SK-N-SH treated with all-trans-retinoic acid at 6 μM for 48 hours (cell line): ENCODE results near the gene SHISA2.

Experiments used
- ATAC-seq: fragments of 200-7000 bp; cut with Tn5 transposase; 3 replicates; pipeline ENCODE4 v1.9.1; 2020; ENCODE audit warnings: mild to moderate bottlenecking, moderate library complexity
- ARNTL ChIP-seq: fragments of 450-650 bp; formaldehyde crosslinking; IDR thresholded peaks from 2 replicates; pipeline ENCODE4 v1.5.0; 2020; ENCODE audit warnings: low read depth, mild to moderate bottlenecking, moderate library complexity, borderline replicate concordance
- BACH2 ChIP-seq: fragments of 250-450 bp; sonication (Bioruptor Pico); IDR thresholded peaks from 2 replicates; pipeline ENCODE4 v1.9.0; 2021; ENCODE audit warnings: mild to moderate bottlenecking, borderline replicate concordance
- CSDC2 ChIP-seq: fragments of 250-450 bp; sonication (Bioruptor Pico); IDR thresholded peaks from 2 replicates; pipeline ENCODE4 v1.5.0; 2020; ENCODE audit warnings: mild to moderate bottlenecking, moderate library complexity
- ESRRG ChIP-seq: fragments of 250-450 bp; sonication (Bioruptor Pico); IDR thresholded peaks from 2 replicates; pipeline ENCODE4 v1.6.1; 2021; ENCODE audit warnings: mild to moderate bottlenecking
- GLIS3 ChIP-seq: fragments of 250-450 bp; sonication (Bioruptor Pico); IDR thresholded peaks from 2 replicates; pipeline ENCODE4 v1.5.0; 2020; ENCODE audit warnings: mild to moderate bottlenecking, moderate library complexity
- ISL1 ChIP-seq: fragments of 250-450 bp; sonication (Bioruptor Pico); IDR thresholded peaks from 2 replicates; pipeline ENCODE4 v2.1.2; 2022; ENCODE audit warnings: mild to moderate bottlenecking, moderate library complexity
- PPARA ChIP-seq: fragments of 250-450 bp; sonication (Bioruptor Pico); IDR thresholded peaks from 2 replicates; pipeline ENCODE4 v1.5.0; 2020; ENCODE audit warnings: mild to moderate bottlenecking, borderline replicate concordance
- SNAI2 ChIP-seq: fragments of 250-450 bp; sonication (Bioruptor Pico); IDR thresholded peaks from 2 replicates; pipeline ENCODE4 v1.5.0; 2020; ENCODE audit warnings: mild to moderate bottlenecking, moderate library complexity
- TCF4 ChIP-seq: fragments of 250-450 bp; sonication (Bioruptor Pico); IDR thresholded peaks from 2 replicates; pipeline ENCODE4 v1.8.0; 2021; ENCODE audit warnings: mild to moderate bottlenecking, moderate library complexity, borderline replicate concordance
- TOX ChIP-seq: fragments of 250-450 bp; sonication (Bioruptor Pico); IDR thresholded peaks from 2 replicates; pipeline ENCODE4 v1.8.0; 2021; ENCODE audit warnings: mild to moderate bottlenecking, moderate library complexity, borderline replicate concordance
- ZC3H10 ChIP-seq: fragments of 250-450 bp; sonication (Bioruptor Pico); IDR thresholded peaks from 2 replicates; pipeline ENCODE4 v1.5.1; 2021; ENCODE audit warnings: mild to moderate bottlenecking, moderate library complexity
- ZFP3 ChIP-seq: fragments of 250-450 bp; sonication (Bioruptor Pico); IDR thresholded peaks from 2 replicates; pipeline ENCODE4 v1.5.0; 2020; ENCODE audit warnings: mild to moderate bottlenecking, moderate library complexity
- ZNF565 ChIP-seq: fragments of 450-650 bp; formaldehyde crosslinking; conservative IDR thresholded peaks from 2 replicates; pipeline ENCODE4 v1.5.0; 2020; ENCODE audit warnings: low read depth, mild to moderate bottlenecking, moderate library complexity
- ZNF70 ChIP-seq: fragments of 450-650 bp; formaldehyde crosslinking; IDR thresholded peaks from 2 replicates; pipeline ENCODE4 v1.5.0; 2020; ENCODE audit warnings: mild to moderate bottlenecking, moderate library complexity
- TF ChIP-seq, protein P1 (sequence below): fragments of 250-450 bp; sonication (Bioruptor Pico); IDR thresholded peaks from 2 replicates; pipeline ENCODE4 v1.8.0; 2021; ENCODE audit warnings: low read depth, mild to moderate bottlenecking, moderate library complexity, borderline replicate concordance
- TF ChIP-seq, protein P2 (sequence below): fragments of 250-450 bp; sonication (Bioruptor Pico); IDR thresholded peaks from 2 replicates; pipeline ENCODE4 v1.5.0; 2020; ENCODE audit warnings: mild to moderate bottlenecking, moderate library complexity
- TF ChIP-seq, protein P3 (sequence below): fragments of 250-450 bp; sonication (Bioruptor Pico); IDR thresholded peaks from 2 replicates; pipeline ENCODE4 v1.8.0; 2020; ENCODE audit warnings: mild to moderate bottlenecking, moderate library complexity, borderline replicate concordance
- TF ChIP-seq, protein P4 (sequence below): fragments of 250-450 bp; sonication (Bioruptor Pico); IDR thresholded peaks from 2 replicates; pipeline ENCODE4 v1.5.1; 2021; ENCODE audit warnings: mild to moderate bottlenecking, moderate library complexity

The SHISA2 gene

GRCh38 chr13:26025196-26025595 is 26.6 kb downstream of the SHISA2 start (continued):
- TF ChIP-seq, protein P1, sequence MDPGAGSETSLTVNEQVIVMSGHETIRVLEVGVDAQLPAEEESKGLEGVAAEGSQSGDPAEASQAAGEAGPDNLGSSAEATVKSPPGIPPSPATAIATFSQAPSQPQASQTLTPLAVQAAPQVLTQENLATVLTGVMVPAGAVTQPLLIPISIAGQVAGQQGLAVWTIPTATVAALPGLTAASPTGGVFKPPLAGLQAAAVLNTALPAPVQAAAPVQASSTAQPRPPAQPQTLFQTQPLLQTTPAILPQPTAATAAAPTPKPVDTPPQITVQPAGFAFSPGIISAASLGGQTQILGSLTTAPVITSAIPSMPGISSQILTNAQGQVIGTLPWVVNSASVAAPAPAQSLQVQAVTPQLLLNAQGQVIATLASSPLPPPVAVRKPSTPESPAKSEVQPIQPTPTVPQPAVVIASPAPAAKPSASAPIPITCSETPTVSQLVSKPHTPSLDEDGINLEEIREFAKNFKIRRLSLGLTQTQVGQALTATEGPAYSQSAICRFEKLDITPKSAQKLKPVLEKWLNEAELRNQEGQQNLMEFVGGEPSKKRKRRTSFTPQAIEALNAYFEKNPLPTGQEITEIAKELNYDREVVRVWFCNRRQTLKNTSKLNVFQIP (CRISPR knock-in tag), result no peak

DNA sequence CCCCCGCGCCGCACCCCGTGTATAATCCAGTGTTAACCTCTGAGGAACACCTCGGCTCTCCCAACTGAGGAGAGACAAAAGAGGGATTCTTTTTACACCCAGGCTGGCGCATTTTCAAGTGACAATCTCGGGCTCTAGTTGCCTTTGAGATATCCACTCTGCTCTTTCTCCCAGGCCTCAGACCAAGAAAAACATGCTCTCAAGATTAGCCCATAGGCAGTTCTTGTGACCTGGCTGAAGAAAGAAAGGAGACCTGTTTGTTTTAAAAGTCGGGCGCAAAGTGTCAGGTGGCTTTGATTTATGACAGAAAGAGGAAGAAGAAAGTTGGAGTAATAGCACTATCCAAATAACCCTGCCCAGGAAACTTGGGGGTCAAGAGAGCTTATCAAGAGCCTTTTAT is 27.3 kb downstream of the SHISA2 start:
- TF ChIP-seq ZFP3 (CRISPR knock-in tag) (no peak), GLIS3 (CRISPR knock-in tag) (no peak), BACH2 (CRISPR knock-in tag) (no peak), PPARA (no peak), ZNF565 (CRISPR knock-in tag) (no peak)
- TF ChIP-seq, protein P2, sequence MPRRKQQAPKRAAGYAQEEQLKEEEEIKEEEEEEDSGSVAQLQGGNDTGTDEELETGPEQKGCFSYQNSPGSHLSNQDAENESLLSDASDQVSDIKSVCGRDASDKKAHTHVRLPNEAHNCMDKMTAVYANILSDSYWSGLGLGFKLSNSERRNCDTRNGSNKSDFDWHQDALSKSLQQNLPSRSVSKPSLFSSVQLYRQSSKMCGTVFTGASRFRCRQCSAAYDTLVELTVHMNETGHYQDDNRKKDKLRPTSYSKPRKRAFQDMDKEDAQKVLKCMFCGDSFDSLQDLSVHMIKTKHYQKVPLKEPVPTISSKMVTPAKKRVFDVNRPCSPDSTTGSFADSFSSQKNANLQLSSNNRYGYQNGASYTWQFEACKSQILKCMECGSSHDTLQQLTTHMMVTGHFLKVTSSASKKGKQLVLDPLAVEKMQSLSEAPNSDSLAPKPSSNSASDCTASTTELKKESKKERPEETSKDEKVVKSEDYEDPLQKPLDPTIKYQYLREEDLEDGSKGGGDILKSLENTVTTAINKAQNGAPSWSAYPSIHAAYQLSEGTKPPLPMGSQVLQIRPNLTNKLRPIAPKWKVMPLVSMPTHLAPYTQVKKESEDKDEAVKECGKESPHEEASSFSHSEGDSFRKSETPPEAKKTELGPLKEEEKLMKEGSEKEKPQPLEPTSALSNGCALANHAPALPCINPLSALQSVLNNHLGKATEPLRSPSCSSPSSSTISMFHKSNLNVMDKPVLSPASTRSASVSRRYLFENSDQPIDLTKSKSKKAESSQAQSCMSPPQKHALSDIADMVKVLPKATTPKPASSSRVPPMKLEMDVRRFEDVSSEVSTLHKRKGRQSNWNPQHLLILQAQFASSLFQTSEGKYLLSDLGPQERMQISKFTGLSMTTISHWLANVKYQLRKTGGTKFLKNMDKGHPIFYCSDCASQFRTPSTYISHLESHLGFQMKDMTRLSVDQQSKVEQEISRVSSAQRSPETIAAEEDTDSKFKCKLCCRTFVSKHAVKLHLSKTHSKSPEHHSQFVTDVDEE, result no peak
- TF ChIP-seq, protein P3, sequence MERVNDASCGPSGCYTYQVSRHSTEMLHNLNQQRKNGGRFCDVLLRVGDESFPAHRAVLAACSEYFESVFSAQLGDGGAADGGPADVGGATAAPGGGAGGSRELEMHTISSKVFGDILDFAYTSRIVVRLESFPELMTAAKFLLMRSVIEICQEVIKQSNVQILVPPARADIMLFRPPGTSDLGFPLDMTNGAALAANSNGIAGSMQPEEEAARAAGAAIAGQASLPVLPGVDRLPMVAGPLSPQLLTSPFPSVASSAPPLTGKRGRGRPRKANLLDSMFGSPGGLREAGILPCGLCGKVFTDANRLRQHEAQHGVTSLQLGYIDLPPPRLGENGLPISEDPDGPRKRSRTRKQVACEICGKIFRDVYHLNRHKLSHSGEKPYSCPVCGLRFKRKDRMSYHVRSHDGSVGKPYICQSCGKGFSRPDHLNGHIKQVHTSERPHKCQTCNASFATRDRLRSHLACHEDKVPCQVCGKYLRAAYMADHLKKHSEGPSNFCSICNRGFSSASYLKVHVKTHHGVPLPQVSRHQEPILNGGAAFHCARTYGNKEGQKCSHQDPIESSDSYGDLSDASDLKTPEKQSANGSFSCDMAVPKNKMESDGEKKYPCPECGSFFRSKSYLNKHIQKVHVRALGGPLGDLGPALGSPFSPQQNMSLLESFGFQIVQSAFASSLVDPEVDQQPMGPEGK (CRISPR knock-in tag), result no peak
- no peak for ATAC-seq

DNA sequence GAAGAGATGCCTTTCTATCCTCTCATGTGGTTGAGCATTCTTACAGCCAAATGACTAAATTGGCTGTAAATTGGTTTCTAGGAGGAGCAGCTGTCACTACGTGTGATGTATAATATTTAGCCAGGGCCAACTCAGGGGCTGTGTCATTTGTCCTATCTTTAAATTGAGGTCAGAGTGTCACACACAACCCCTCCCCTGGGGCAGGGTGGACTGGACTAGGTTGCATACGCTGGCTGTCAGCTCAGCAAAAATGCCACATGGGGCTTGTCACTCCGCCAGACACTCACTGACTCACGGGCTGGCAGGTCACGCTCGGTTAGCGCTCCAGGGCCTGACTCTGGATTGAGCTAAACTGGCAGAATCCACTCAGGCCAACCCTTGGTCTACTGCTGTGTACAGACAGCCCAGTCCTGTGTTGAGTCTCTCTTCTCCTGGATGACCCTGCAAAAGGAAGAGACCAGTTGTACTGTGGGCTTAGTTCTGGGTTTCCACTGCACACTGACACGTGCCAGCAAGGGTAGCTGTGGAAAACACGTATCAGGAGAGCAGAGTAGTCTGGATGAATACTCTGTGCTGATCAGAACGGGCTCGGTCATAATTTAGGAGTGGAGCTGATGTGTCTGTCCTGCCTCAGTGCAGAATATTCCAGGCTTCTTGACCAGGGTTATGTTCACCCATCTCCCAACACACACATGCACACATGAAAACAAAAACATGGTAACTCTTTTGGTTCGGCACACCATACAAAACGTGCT is 29.1 kb downstream of the SHISA2 start:
- ATAC-seq, result peak; percentile 32; the same call in 1 of the 3 replicates
- TF ChIP-seq CSDC2 (CRISPR knock-in tag) (no peak), TOX (CRISPR knock-in tag) (no peak), GLIS3 (CRISPR knock-in tag) (no peak), ESRRG (CRISPR knock-in tag) (no peak), ZFP3 (CRISPR knock-in tag) (no peak), PPARA (no peak), TCF4 (CRISPR knock-in tag) (no peak), SNAI2 (CRISPR knock-in tag) (no peak), ISL1 (CRISPR knock-in tag) (no peak), BACH2 (CRISPR knock-in tag) (no peak), ARNTL (no peak), ZNF70 (CRISPR knock-in tag) (no peak), ZC3H10 (CRISPR knock-in tag) (no peak)
- TF ChIP-seq, protein P2, result no peak
- TF ChIP-seq, protein P3 (CRISPR knock-in tag), result no peak
- TF ChIP-seq, protein P4, sequence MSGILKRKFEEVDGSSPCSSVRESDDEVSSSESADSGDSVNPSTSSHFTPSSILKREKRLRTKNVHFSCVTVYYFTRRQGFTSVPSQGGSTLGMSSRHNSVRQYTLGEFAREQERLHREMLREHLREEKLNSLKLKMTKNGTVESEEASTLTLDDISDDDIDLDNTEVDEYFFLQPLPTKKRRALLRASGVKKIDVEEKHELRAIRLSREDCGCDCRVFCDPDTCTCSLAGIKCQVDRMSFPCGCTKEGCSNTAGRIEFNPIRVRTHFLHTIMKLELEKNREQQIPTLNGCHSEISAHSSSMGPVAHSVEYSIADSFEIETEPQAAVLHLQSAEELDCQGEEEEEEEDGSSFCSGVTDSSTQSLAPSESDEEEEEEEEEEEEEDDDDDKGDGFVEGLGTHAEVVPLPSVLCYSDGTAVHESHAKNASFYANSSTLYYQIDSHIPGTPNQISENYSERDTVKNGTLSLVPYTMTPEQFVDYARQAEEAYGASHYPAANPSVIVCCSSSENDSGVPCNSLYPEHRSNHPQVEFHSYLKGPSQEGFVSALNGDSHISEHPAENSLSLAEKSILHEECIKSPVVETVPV, result no peak
